Uterus (tissue), 2 donors: ENCODE results near the gene APBB3.

Experiments
- CTCF ChIP-seq, 4 experiments: fragments of 200-600 bp in 2 of 4; fragments of 450-650 bp in 2 of 4; sonication (generic) in 2 of 4; IDR thresholded peaks; one replicate each; pipeline ENCODE4 v1.5.1; 2016 to 2019; ENCODE audit warnings: antibody characterized with exemption in 4 of 4, mild to moderate bottlenecking in 2 of 4, moderate library complexity in 1 of 4
- POLR2A ChIP-seq, 2 donors: fragments of 450-650 bp; IDR thresholded peaks; one replicate each; pipeline ENCODE4 v1.6.1; 2016; ENCODE audit warnings: antibody characterized with exemption in 2 of 2, mild to moderate bottlenecking in 1 of 2, moderate library complexity in 1 of 2

- TF ChIP-seq CTCF (IDR thresholded peaks at IDR 0.05) (no peak), POLR2A (IDR thresholded peaks at IDR 0.05) (no peak)
Measured at GRCh38 chr5:140570058-140570457, 5.7 kb upstream of the APBB3 start.
